GM18498 (cell line): ENCODE results near the gene GNAO1.
A peak's percentile ranks its signal among the peaks of the same experiment; 100 is the strongest.

Source experiments
- ATAC-seq: cut with Tn5 transposase; IDR thresholded peaks from one replicate; pipeline ENCODE4 v1.9.1; 2021; ENCODE audit warnings: mild to moderate bottlenecking, moderate library complexity; ENCODE audit not compliant: unreplicated experiment

GNAO1 gene

GRCh38 chr16:56306690-56307533 lies 115.6 kb downstream of the GNAO1 start:
- ATAC-seq, result no peak

GRCh38 chr16:56307534-56307873 lies 116.2 kb downstream of the GNAO1 start:
- no peak for ATAC-seq

- ATAC-seq, result no peak
Measured at GRCh38 chr16:56309008-56309407, 117.7 kb downstream of the GNAO1 start.

- ATAC-seq, result no peak
Measured at GRCh38 chr16:56310690-56311089, 119.4 kb downstream of the GNAO1 start.

- no peak for ATAC-seq
Measured at GRCh38 chr16:56311208-56312027, 120.1 kb downstream of the GNAO1 start.

GRCh38 chr16:56312028-56312300 lies 120.7 kb downstream of the GNAO1 start:
- no peak for ATAC-seq

- ATAC-seq, result no peak
Measured at GRCh38 chr16:56312556-56312955, 121.3 kb downstream of the GNAO1 start.

- ATAC-seq, result no peak
Measured at GRCh38 chr16:56314244-56314850, 123.1 kb downstream of the GNAO1 start.

- ATAC-seq, result no peak
Measured at GRCh38 chr16:56315955-56316354, 124.7 kb downstream of the GNAO1 start.

GRCh38 chr16:56316545-56316944 lies 125.3 kb downstream of the GNAO1 start:
- no peak for ATAC-seq

- peak; percentile 95 for ATAC-seq
Measured at GRCh38 chr16:56317998-56318826, 126.9 kb downstream of the GNAO1 start.

- ATAC-seq, result no peak
Measured at GRCh38 chr16:56318827-56319140, 127.5 kb downstream of the GNAO1 start.

GRCh38 chr16:56319376-56319775 lies 128.1 kb downstream of the GNAO1 start:
- no peak for ATAC-seq

- no peak for ATAC-seq
Measured at GRCh38 chr16:56320056-56320455, 128.8 kb downstream of the GNAO1 start.

- no peak for ATAC-seq
Measured at GRCh38 chr16:56320811-56321558, 129.7 kb downstream of the GNAO1 start.

- ATAC-seq, result no peak
Measured at GRCh38 chr16:56321571-56321970, 130.3 kb downstream of the GNAO1 start.

- no peak for ATAC-seq
Measured at GRCh38 chr16:56324406-56324805, 133.1 kb downstream of the GNAO1 start.

- no peak for ATAC-seq
Measured at GRCh38 chr16:56325956-56326355, 134.7 kb downstream of the GNAO1 start.

- ATAC-seq, result no peak
Measured at GRCh38 chr16:56327071-56327928, 136.0 kb downstream of the GNAO1 start.

- ATAC-seq, result no peak
Measured at GRCh38 chr16:56327929-56328258, 136.6 kb downstream of the GNAO1 start.
